DOHH2 (cell line): ENCODE measurements around the gene PGA5.
A peak's percentile ranks its signal among the peaks of the same experiment; 100 is the strongest.

Source experiments
- CTCF ChIP-seq: fragments of 200-600 bp; sonication (generic); IDR thresholded peaks from one replicate; pipeline ENCODE4 v1.5.1; 2014; ENCODE audit warnings: antibody characterized with exemption, mild to moderate bottlenecking, low read depth, low read length; ENCODE audit not compliant: poor library complexity, severe bottlenecking
- EZH2phosphoT487 ChIP-seq: fragments of 200-600 bp; sonication (generic); IDR thresholded peaks from 2 replicates; pipeline ENCODE4 v1.6.1; 2017; ENCODE audit warnings: borderline replicate concordance, mild to moderate bottlenecking, antibody characterized with exemption, low read length, moderate library complexity, mixed read lengths

- TF ChIP-seq CTCF (peak; percentile 81), EZH2phosphoT487 (no peak)
These were observed 13.5 kb downstream of the PGA5 start for GRCh38 chr11:61254403-61255025.
